ENCODE data around the gene GPX2. TPM values are rescaled to one million over a fixed set of nuclear protein-coding genes. Genes with fewer than 3 reads are reported as not detected.

The GPX2 gene
- under 1 TPM in 2 of 9 donors, not detected in 7; 0.31 to 0.36 TPM for total RNA-seq
- polyA plus RNA-seq, result 1 to 10 TPM in 1 of 3 donors, under 1 TPM in 1, not detected in 1; 0.73 to 1.4 TPM
- long read RNA-seq, donor 1, result 0 reads
- long read RNA-seq, donor 2, result 0 reads
- long read RNA-seq, donor 3, result 0 reads
- long read RNA-seq, donor 4, result 0 reads
- long read RNA-seq, donor 5, result 0 reads
- long read RNA-seq, donor 6, result 0 reads
- long read RNA-seq, donor 7, result 0 reads
- long read RNA-seq, donor 8, partial matches to known transcripts, result 0 of 2 reads
- long read RNA-seq, donor 8, other reads (novel, unspliced or antisense), result 0 of 2 reads
- long read RNA-seq, donor 9, result 0 reads
- long read RNA-seq, donor 10, result 0 reads

- DNase-seq, result peak in 2 of 7 donors; percentile 14 to 50
- TF ChIP-seq CTCF (IDR thresholded peaks at IDR 0.05) (no peak), POLR2A (IDR thresholded peaks at IDR 0.05) (no peak)
- Histone ChIP-seq H3K36me3 (replicated peaks in 1 of 2) (no peaks in the 10 kb centered on the region), H3K4me3 (no peak within 1 kb of the TSS), H3K27me3 (no peaks in the 10 kb centered on the region), H3K9me3 (replicated peaks in 1 of 3) (no peaks in the 10 kb centered on the region), H3K4me1 (replicated peaks in 1 of 2) (peaks cover 9 to 15% of the 10 kb centered on the region in 2 donors), H3K27ac (no peak within 1 kb of the TSS)
- 87 to 90% (median 89%) methylated on average over 13 of the region's 13 CpGs for WGBS, 4 donors
- intact Hi-C loops (cut with DNase I), result no loop called here
These were observed at the start of gene GPX2 for GRCh38 chr14:64942531-64943111. Gene GPX2, minus strand, starts transcription at chr14:64942745. Its CDS starts 19 bp downstream, at chr14:64942726.

GRCh38 chr14:64990939-64991338, 48.4 kb upstream of the GPX2 start:
- no peak for DNase-seq
- WGBS, 4 donors, result 77 to 85% (median 80%) methylated on average over 4 of the region's 4 CpGs
- Histone ChIP-seq H3K36me3 (replicated peaks in 1 of 2) (no peaks in the 10 kb centered on the region), H3K9me3 (replicated peaks in 1 of 3) (no peaks in the 10 kb centered on the region), H3K4me1 (replicated peaks in 1 of 2) (peaks cover 7 to 28% of the 10 kb centered on the region in 2 donors), H3K27ac (no peak overlapping the region), H3K4me3 (no peak overlapping the region), H3K27me3 (no peaks in the 10 kb centered on the region)
- intact Hi-C loops (cut with DNase I), result no loop called here
- TF ChIP-seq CTCF (IDR thresholded peaks at IDR 0.05) (no peak), POLR2A (IDR thresholded peaks at IDR 0.05) (no peak)

- WGBS, 4 donors, result 65 to 96% (median 75%) methylated on average over 3 of the region's 3 CpGs
- TF ChIP-seq CTCF (IDR thresholded peaks at IDR 0.05), result no peak
- no peak for TF ChIP-seq POLR2A (IDR thresholded peaks at IDR 0.05)
- H3K4me3 ChIP-seq, result no peak overlapping the region
- H3K27me3 ChIP-seq, result no peaks in the 10 kb centered on the region
- no peaks in the 10 kb centered on the region for H3K36me3 ChIP-seq (replicated peaks in 1 of 2)
- no peak for DNase-seq
- H3K9me3 ChIP-seq (replicated peaks in 1 of 3), result no peaks in the 10 kb centered on the region
- H3K4me1 ChIP-seq (replicated peaks in 1 of 2), result peaks cover 7 to 29% of the 10 kb centered on the region in 2 donors
- intact Hi-C loops (cut with DNase I), result no loop called here
- no peak overlapping the region for H3K27ac ChIP-seq
These were observed 47.8 kb upstream of the GPX2 start for GRCh38 chr14:64990296-64990695.

GRCh38 chr14:64987438-64987767, 44.9 kb upstream of the GPX2 start:
- 0 to 4% (median 1%) methylated on average over 4 to 8 of the region's 8 CpGs for WGBS, 4 donors

More at GRCh38 chr14:64987438-64987767, 44.9 kb upstream of the GPX2 start:
- DNase-seq, result no peak
- intact Hi-C loops (cut with DNase I), result loop anchor here (5.0 kb wide), 1 partner anchor 35 kb away; no protein-coding TSS in a partner anchor
- peaks cover 7 to 26% of the 10 kb centered on the region in 2 donors for H3K4me1 ChIP-seq (replicated peaks in 1 of 2)
- H3K4me3 ChIP-seq, result peak overlapping the region; percentile 52 to 85 (median 67)
- H3K9me3 ChIP-seq (replicated peaks in 1 of 3), result no peaks in the 10 kb centered on the region
- TF ChIP-seq CTCF (IDR thresholded peaks at IDR 0.05), result no peak
- TF ChIP-seq POLR2A (IDR thresholded peaks at IDR 0.05), result no peak
- H3K36me3 ChIP-seq (replicated peaks in 1 of 2), result no peaks in the 10 kb centered on the region
- H3K27me3 ChIP-seq, result no peaks in the 10 kb centered on the region
- peak overlapping the region; percentile 73 to 94 (median 89) for H3K27ac ChIP-seq
